HG02943 (cell line): ENCODE results near the gene FXYD4.
"Not testable (repeated sequence)": the region's sequence is repeated elsewhere in the genome, so short reads cannot be mapped to it uniquely, and the experiment has no call there.

Experiments
- ATAC-seq: cut with Tn5 transposase; IDR thresholded peaks from one replicate; pipeline ENCODE4 v1.9.1; 2021; ENCODE audit warnings: mild to moderate bottlenecking, low read depth, moderate library complexity; ENCODE audit not compliant: unreplicated experiment

Gene FXYD4

DNA sequence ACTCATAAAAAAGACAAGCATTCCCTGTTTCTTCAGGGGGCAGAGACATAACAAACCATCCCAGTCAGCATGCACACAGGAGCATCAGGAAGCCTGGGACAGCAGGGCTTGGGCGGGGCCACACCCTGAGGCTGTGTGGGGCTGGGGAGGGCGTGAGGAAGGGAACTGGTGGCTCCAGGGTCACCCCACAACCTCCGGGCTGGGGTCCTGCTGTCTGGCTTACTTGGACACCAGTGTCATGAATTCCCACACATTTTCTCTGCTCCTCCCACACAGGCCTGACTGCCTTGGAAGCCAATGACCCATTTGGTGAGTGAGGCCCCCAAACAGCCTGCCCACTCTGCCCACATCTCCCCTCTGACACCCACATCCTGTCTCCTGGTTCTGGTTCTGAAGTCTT lies 2.8 kb downstream of the FXYD4 start:
- no peak for ATAC-seq

DNA sequence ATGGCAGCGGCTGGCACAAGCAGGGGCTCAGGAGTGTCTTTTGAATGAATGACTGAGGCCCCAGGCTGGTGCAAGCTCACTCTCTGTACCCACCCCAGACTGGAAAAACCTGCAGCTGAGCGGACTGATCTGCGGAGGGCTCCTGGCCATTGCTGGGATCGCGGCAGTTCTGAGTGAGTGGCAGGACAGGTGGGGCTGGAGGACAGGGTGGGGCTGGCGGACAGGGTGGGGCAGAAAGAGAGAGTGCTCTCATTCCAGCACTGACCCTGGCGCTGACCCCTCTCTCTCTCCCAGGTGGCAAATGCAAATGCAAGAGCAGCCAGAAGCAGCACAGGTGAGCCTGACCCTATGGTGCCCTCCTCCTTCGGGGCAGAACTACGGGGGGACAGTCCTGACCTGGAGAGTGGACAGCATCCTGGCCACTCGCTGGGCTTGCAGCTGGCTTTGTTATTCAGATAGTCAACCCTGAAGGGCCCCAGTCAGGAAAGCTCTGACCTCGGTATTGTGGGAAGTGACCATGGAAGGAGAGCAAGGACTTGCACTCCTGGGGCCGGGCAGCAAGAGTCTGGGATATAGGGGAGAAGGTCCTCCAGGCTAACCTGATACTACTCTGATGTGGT lies 4.1 kb downstream of the FXYD4 start:
- no peak for ATAC-seq

DNA sequence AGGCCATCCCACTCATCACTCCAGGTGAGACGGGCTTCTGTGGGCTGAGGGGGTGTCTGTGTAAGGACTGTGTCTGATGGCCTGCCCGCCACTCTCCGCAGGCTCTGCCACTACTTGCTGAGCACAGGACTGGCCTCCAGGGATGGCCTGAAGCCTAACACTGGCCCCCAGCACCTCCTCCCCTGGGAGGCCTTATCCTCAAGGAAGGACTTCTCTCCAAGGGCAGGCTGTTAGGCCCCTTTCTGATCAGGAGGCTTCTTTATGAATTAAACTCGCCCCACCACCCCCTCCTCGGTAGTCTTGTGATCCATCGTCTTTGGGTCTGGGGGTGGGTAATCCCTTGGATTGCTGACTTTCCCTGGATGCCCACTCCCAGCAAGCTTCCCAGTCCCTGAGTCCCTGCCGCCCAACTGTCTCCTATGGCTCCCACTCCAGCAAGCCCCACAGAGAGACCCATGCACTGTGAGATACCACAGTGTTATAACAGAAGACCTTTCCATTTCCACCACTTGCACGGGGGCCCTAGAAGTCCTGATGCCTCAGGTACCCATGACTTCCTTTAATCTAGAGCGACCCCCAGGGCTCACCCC lies 4.7 kb downstream of the FXYD4 start:
- ATAC-seq, result no peak

DNA sequence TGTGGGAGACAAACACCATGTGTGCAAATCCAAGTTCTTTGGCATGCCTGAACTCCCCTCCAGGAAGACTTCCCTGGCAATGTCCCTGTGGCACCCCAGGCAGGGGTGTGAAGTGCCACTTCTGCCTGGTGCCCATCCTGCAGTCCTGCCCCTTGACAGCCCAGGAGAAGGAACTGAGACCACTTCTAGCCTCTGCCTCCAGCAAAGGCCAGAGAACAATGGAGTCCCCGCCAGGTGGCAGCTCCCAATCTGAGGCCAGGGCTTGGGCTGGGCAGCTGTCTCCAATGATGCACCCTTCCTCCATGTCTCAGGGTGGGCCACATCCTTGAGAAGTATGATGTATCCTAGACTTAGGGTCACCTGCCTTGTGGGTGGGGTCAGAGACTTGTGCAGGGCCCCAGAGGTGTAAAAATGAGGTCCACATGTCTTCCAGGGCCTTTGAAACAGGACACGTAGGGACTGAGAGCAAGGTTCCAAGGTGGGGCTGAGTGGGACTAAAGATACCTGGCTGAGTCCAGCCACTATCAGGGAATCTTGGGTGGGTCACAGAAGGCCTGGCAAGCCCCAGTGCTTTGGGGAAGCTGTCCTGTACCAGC lies 5.5 kb downstream of the FXYD4 start:
- no peak for ATAC-seq

- ATAC-seq, result no peak
These were observed 6.0 kb downstream of the FXYD4 start for GRCh38 chr10:43377424-43377883.

GRCh38 chr10:43380610-43381222 lies 9.3 kb downstream of the FXYD4 start:
- no peak for ATAC-seq

DNA sequence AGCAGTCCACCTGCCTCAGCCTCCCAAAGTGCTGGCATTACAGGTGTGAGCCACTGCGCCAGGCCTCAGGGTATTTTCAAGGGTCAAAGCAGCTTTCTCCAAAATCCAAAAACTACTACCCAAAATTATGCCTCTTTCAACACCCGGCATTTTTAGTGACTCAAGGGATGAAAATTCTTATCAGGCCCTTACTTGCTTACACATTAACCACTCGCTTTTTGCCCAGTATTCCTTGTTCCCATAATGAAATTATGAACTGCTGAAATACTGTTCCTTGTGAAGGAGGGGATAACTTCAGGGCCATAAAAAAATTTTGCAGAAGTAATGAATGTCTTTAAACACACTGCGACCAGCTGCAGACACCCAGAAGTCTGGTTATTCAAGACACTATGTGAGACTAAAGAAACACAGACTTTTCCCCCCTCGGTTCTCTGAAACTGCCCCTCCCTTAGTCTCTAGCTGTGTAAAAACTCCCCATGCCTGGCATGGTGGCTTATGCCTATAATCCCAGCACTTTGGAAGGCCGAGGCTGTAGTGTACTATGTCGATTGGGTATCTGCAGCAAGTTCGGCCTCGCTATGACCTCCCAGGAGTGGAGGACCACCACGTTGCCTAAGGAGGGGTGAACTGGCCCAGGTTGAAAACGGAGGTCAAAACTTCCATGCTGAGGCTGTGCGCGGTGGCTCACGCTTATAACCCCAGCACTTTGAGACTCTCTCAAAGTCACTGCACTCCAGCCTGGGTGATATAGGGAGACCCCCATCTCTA lies 12.0 kb downstream of the FXYD4 start:
- ATAC-seq, result no peak

DNA sequence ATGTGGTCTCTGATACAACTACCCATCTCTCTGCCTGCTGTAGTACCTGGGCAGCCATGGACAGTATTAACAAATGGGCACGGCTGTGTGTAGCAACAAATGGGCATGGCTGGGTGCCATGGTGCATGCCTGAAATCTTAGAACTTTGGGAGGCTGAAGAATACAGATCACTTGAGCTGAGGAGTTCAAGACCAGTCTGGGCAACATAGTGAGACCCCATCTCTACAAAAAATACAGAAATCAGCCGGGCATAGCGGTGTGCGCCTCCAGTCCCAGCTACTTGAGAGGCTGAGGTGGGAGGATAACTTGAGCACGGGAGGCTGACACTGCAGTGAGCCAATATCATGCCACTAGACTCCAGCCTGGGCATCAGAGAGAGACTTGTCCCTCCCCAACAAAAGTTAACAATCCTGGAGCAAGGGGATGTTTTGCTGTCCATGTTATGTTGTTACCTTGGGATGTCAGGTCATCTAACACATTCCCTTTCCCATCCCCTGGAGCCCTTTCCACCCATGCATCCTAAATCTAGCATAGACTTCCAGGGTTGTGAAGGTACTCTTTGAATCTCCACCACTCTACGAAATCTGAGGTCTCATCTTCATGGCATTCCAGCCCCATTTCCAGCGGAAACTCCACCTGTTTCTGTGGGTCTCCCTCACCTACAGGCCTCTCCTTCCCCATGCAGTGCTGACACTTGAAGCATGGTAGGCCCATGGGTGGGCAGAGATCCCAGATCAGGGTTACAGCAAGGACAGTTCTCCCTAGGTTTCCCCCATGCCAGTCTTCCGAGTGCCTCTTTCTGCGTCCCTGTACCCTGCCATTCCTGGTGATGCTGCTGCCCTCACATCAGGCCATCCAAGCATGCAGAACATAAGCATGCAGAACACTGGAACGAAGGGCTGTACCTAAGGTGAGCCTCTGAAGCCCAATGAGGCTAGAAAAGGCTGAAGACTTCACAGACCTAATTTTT lies 13.1 kb downstream of the FXYD4 start:
- no peak for ATAC-seq

DNA sequence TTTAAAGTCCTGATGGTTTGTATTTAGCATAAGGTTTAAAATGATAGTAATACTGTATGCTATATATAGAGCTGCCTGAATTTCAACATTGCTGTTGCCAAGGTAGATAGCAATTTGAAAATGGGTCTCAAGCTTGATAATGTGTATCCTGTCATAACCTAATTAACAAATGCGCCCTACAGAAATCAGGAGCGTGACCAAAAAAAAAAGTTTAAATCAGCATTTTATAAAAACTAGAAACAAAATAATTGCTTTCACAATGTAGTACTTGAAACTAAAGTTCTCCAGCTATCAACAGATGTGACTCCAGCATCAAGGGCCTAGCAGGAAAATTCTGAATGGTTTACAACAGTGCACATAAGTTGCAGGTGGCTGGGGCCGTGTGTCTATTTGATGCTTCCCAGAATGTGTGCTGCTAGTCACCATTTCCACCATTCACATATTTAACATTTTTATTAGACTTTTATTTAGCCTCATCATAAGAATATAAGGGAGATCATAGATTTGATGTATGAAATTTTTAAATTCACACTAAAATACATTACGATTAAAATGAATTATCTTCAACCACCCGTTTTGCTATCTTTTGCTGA lies 14.1 kb downstream of the FXYD4 start:
- ATAC-seq, result no peak

- no peak for ATAC-seq
These were observed 15.1 kb downstream of the FXYD4 start for GRCh38 chr10:43386549-43386948.

DNA sequence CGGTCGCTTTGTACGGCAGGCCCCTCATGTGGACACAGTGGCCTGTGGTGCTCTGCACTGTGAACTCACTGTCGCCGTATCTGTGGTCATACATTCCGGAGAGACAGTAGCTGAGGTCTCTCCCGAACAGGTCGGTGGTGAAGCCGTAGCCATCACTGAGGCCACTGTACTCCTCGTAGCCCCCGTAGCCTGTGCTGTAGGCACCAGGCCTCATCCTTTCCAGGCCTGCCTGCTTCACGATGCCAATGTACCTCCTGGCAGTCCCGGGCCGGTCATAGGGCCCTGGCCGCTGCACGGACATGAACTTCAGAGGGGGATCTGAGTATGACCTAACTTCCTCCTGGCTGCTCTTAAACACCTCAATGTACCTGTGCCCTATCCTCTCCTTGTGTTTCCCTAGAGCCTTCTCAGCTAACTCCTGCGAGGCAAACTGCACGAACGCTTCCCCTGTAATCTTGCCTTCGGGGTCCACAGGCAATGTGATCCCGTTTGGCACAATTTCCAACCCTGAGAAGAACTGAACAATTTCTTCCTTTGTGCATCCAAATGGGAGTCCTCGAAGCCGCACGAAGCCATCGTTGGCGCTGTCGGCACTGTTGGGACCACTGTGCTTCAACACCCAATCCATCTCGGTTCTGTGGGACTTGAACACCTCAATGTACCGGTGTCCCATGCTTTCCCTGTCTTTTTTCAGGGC lies 15.7 kb downstream of the FXYD4 start:
- ATAC-seq, result no peak

- ATAC-seq, result no peak
These were observed 16.2 kb downstream of the FXYD4 start for GRCh38 chr10:43387678-43388032.

GRCh38 chr10:43389867-43390266 lies 18.4 kb downstream of the FXYD4 start:
- no peak for ATAC-seq

- no peak for ATAC-seq
These were observed 18.9 kb downstream of the FXYD4 start for GRCh38 chr10:43390333-43390732.

DNA sequence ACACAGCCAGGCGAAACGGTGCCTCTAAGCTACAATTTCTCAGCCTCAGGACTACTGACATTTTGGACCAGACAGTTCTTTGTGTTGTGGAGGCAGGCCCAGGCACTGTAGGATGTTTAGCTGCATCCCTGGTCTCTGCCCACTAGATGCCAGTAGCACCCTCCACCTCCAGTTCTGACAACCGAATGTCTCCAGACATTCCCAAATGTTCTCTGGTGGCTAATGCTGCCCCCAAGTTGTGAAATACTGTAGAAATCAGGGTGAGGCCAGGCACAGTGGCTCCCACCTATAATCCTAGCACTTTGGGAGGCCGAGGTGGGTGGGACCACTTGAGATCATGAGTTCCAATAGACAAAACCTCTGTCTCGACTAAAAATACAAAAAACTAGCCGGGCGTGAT lies 19.3 kb downstream of the FXYD4 start:
- ATAC-seq, result no peak

- no peak for ATAC-seq
These were observed 20.1 kb downstream of the FXYD4 start for GRCh38 chr10:43391496-43391895.

DNA sequence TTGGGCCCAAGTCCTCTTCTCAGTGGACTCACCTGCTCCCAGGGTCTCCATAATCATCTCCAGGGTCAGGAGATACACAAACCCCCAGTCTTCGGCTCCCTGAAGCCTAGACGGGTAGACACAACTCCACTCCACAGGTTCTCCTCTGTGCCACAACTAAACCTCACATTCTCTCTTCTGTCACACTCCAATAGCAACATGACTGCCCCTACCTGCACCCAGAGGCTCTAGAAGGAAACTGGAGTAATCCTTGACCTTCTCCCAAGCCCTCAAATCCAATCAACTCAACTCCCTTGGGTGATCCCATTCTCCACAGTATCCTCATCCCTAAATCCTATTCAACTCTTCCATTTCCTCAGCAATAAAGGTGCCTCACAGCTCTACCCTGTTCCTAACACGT lies 21.3 kb downstream of the FXYD4 start:
- ATAC-seq, result no peak

DNA sequence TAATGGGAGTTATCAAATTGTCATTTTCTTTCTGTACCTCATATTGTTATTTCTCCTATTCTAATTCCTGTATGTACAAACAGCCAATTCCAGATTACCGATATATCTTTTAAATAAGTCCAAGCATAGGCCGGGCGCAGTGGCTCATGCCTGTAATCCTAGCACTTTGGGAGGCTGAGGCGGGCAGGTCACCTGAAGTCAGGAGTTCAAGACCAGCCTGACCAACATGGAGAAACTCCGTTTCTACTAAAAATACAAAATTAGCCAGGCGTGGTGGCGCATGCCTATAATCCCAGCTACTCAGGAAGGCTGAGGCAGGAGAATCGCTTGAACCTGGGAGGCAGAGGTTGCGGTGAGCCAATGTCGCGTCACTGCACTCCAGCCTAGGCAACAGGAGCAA lies 21.8 kb downstream of the FXYD4 start:
- not testable (repeated sequence) for ATAC-seq
